GM12878 (cell line): Measurements from ENCODE around the gene CAMTA1.

Source experiments
- CBX5 ChIP-seq: sonication (generic); IDR thresholded peaks from 2 replicates; pipeline ENCODE4 v1.6.1; 2016; ENCODE audit warnings: low read depth, moderate library complexity, mild to moderate bottlenecking, inconsistent platforms
- CTCF ChIP-seq, 3 experiments: IDR thresholded peaks in 2 of 3; conservative IDR thresholded peaks in 1 of 3; 2 replicates each; pipeline ENCODE4 v1.5.1; 2011; ENCODE audit warnings: low read depth in 3 of 3, low read length in 3 of 3, mild to moderate bottlenecking in 3 of 3, control low read depth in 2 of 3, moderate library complexity in 2 of 3, inconsistent platforms in 1 of 3, mixed read lengths in 1 of 3; ENCODE audit not compliant: control insufficient read depth in 2 of 3, insufficient read depth in 1 of 3; ENCODE audit errors: extremely low read depth in 1 of 3
- ETV6 ChIP-seq, 2 experiments: fragments of 450-650 bp in 1 of 2; IDR thresholded peaks in 1 of 2; conservative IDR thresholded peaks in 1 of 2; 2 replicates each; pipeline ENCODE4 v1.6.1; 2014; ENCODE audit warnings: antibody characterized with exemption in 1 of 2, borderline replicate concordance in 1 of 2, low read depth in 1 of 2, mild to moderate bottlenecking in 1 of 2, moderate library complexity in 1 of 2
- EZH2 ChIP-seq: IDR thresholded peaks from 2 replicates; pipeline ENCODE4 v1.6.1; 2012; ENCODE audit warnings: low read depth, mild to moderate bottlenecking, control low read depth, inconsistent platforms, low read length, borderline replicate concordance; ENCODE audit not compliant: control insufficient read depth
- POLR2A ChIP-seq: IDR thresholded peaks from 2 replicates; pipeline ENCODE4 v1.6.1; 2011; ENCODE audit warnings: low read depth, mild to moderate bottlenecking, low read length
- RELB ChIP-seq: fragments of 450-650 bp; IDR thresholded peaks from 2 replicates; pipeline ENCODE4 v1.6.1; 2017; ENCODE audit warnings: low read depth, mild to moderate bottlenecking, moderate library complexity
- TARDBP ChIP-seq: IDR thresholded peaks from 2 replicates; pipeline ENCODE4 v1.6.1; 2016; ENCODE audit warnings: borderline replicate concordance
- YY1 ChIP-seq: IDR thresholded peaks from 2 replicates; pipeline ENCODE4 v1.6.1; 2011; ENCODE audit warnings: low read depth, mild to moderate bottlenecking, low read length

- TF ChIP-seq EZH2, result no peak
- no peak for TF ChIP-seq CTCF (IDR thresholded peaks at IDR 0.05 in 2 of 3, conservative IDR thresholded peaks at IDR 0.05 in 1 of 3; ENCODE audit: control insufficient read depth in 2 of 3, extremely low read depth in 1 of 3, insufficient read depth in 1 of 3, low read depth in 3 of 3, low read length in 3 of 3)
- TF ChIP-seq CBX5, result no peak
- no peak for TF ChIP-seq YY1
- TF ChIP-seq POLR2A, result no peak
- TF ChIP-seq RELB, result no peak
- no peak for TF ChIP-seq TARDBP
- no peak for TF ChIP-seq ETV6 (conservative IDR thresholded peaks at IDR 0.05 in 1 of 2, IDR thresholded peaks at IDR 0.05 in 1 of 2; ENCODE audit: borderline replicate concordance in 1 of 2, low read depth in 1 of 2)
Measured at GRCh38 chr1:7621334-7622219, 836.3 kb downstream of the CAMTA1 start.
